ENCODE results near the gene ZBTB45.

Gene ZBTB45

DNA sequence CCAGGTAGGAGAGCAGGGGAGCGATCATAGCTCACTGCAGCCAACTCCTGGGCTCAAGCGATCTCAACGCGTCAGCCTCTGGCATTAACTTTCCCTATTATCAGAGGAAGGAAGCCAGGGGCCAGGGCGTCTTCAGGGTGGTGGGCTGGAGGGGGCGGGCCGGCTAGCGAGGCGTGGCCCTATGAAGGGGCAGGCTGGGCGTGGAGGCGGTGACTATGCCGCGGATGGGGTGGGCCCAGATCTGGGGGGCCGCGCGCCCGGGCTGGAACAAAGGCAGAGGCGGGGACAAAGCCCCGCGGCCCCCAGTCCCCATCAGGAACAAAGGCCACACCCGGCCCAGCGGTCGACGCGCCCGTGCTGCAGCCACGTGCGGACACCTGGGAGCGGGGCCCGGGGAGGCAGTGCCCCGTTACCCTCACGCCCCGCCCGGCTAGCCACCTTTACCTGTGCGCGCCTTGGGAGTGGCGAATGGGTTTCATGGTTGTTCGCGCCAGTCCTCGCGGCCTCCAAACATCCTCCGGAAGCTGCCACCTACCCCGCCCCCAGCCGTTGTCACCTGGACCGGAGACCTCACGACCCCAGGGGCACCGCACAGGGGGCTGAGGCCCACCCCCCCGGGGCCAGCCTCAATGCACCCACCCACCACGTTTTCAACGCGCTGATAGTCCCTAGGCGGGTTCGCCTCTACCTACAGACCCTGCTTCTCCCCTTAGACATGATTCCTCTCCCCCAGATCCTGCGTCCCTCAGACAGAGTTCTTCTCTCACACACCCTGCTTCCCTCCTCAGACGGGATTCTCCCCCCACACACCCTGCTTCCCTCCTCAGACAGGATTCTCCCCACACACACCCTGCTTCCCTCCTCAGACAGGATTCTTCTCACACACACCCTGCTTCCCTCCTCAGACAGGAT is 18.9 kb upstream of the ZBTB45 start:
- DNase-seq (ENCODE audit: low read depth in 2 of 2): no peak

DNA sequence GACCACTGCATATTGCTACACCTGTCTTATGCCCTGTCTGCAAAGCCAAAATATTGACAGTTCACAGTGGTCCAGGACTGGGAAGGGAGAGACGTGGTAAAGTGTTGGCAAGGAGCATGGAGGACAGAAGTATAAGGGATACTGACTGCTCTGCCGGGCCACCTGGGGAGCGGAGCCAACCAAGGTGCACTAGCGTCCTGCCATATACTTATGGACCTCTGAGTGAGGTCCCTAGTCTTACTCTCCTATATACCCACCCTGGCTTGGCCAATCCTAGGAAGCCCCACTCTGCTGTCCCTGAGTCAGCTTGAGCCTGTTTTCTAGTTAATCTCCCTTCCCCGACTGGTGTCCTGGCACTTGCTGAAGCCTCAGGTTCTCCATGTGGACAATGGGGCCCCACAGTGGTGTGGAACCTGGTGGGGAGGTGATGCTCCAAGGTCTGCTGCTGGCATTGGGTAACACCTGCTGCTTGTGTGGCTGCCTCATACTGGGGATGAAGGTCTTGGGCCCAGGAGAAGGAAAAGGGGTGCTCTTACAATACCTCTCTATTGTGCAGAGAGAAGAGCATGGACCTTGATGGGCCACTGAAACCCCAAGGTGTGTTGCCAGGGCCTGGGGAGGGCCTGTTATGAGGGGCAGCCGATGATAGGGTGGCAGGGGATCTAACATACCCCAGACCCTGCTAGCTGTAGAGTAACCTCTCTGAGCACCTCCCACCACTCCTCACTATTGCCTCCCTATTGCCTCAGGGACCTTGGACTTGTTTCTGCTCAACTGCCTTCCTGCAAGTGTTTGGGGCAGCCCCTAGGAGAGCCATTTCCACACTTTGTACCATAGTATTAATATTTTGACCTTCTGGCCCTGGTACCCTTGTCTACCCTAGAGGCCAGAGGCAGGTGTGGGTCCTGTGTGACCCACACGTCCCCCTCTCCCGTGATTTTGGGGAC is 17.5 kb upstream of the ZBTB45 start:
- DNase-seq (ENCODE audit: low read depth in 2 of 2): no peak

DNA sequence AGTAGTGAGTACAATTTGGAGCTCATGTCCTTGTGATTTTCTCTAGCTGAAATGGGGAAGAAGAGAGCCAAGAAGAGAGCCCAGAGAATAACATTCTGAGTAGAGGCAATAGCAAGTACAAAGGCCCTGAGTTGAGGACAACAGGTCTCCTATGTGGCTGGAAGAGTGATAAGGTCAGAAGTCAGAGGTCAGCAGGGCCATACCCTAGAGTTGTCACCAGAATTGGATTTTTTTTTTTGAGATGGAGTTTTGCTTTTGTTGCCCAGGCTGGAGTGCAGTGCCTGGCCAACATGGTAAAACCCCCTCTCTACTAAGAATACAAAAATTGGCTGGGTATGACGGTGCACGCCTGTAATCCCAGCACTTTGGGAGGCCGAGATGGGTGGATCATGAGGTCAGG is 16.2 kb upstream of the ZBTB45 start:
- no peak for DNase-seq (ENCODE audit: low read depth in 2 of 2)

GRCh38 chr19:58531034-58531840 is 11.6 kb upstream of the ZBTB45 start:
- DNase-seq (ENCODE audit: low read depth in 2 of 2): no peak

GRCh38 chr19:58529405-58529804 is 9.8 kb upstream of the ZBTB45 start:
- DNase-seq (ENCODE audit: low read depth in 2 of 2): no peak

DNA sequence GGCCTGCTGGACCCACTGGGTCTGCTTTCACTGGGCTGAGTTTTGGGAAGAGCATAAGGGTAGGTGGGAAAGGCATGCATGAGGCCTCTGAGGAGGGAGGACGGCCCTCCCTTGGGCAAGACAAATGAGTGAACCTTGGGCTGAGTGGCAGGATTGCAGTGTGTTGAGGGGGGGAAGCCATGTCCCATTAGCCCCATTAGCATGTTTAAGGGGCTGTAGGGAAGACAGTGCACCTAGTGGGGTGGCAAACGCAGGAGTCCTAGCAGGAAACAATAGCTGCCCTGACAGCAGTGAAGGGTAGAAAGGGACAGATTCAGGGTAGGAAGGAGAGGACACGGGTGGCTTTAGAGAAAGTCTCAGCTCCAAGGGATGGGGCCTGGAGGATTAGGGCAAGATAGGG is 3.1 kb upstream of the ZBTB45 start:
- no peak for DNase-seq (ENCODE audit: low read depth in 2 of 2)

- no peak for DNase-seq (ENCODE audit: low read depth in 2 of 2)
Measured at GRCh38 chr19:58521651-58522050, 2.0 kb upstream of the ZBTB45 start.

GRCh38 chr19:58520257-58520599 is 618 bp upstream of the ZBTB45 start:
- DNase-seq (ENCODE audit: low read depth in 2 of 2): no peak

DNA sequence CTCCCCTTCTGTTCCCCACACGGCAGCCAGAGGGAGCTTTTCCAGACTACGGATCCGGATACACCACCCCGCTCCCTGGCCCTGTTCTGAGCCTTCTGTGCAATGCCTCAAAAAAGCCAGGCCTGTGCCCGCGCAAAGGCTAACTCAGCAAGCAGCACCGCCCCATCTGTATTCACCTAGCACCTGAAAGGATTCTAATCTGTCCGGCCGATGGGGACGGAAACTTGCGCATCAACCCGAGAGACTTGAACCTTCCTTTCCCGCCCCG is 589 bp downstream of the ZBTB45 start:
- peak; percentile 42 to 54 for DNase-seq (ENCODE audit: low read depth in 2 of 2)

DNA sequence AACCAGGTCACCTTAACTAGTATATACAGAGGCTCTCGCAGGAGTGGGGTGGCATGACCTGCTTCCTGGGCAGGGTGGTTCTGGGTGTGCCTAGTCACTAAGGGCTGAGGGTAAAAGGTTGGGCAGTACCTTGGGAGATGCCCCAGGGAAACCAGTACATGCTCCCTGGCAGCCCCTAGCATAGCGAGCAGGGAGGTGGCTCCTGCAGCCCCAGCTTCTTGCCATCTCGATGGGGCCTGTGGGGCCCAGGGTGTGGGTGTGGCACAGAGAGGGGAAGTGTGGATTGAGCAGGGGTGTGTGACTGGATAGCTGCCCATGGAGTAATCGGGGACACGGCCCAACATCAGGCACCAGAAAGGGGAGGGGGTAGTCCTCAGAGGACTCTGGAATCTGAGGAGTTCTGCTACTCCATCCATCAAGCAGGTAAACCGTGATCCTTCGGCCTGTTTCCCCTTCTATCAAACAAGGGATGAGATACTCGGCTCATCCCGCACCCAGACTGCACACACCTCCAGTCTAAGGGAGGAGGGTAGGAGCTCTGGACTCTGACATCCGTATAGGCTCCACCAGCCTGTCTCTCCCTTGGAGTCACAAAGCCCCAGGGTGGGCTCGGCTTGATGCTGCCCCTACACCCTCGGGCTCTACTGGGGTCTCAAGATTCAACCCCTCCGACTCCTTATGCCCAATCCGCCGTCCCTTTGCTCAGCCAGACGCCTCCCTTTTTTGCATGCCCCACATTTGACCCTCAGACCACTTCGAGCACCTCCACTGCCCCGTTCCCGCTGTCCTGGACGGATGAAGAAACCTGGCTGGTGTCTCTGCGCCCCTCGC is 1.1 kb downstream of the ZBTB45 start:
- DNase-seq (ENCODE audit: low read depth in 2 of 2): no peak

DNA sequence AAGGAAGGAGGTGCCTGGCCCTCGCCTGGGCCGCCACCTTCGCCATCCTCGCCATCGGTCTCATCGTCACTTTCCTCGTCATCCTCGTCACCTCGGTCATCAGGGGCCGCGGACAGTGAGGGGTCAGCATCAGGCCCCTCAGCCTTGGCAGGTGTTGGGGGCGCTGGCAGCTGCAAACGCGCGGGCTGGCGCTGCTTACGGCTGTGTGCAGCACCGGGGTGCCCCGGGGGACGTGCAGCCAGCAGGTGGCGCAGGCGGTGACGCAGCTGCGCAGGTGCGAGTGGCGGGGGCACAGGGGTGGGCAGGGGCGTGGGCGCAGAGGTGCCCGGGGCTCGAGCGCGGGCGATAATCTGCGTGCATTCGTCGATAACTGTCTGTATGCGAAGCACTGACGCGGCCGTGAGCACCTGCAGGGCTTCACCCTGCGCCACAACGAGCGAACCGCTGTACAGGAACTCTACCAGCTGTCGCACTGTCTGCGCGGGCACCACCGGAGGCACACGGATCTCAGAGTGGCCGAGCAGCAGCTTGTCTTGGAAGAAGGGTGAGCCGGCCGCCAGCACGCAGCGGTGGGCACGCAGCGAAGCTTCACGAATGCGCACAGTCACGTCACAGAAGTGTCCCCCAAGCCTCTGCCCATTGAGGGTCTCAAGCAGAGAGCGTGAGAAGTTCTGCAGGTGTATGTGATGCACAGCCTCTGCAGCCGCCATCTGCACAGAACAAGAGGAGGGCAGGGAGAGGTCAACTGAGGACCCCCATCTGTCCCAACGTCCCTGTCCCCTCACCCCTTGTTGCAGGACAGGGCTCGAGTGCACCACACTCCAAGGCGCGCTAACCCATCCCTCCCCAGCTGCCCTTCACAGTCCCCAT is 2.4 kb downstream of the ZBTB45 start:
- no peak for DNase-seq (ENCODE audit: low read depth in 2 of 2)

DNA sequence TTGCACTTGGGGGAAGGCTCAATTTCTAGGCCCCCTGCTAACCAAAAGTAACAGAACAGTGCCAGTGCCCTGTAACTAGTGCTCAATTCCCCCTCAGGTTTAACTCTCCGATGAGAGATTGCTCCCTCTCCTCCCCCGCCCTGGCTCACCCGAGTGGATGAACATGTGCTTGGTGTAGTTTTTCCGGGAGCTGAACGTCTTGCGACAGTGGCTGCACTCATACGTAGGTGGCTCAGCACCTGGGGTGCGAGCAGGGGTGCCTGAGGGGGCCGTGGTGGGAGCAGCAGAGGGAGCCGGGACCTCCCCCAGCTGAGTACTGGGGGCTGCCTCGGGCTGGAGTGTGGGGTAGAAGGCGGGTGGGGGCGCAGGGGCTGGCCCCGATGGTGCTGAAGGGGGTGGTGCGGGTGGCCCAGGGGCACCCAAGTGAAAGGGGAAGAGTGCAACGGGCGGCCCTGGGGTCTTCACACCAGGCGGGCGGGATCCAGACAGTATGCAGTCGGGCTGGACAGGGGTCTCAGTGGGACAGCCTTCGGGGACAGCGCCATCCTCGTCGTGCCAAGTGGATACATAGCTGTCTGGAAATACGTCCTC is 3.3 kb downstream of the ZBTB45 start:
- DNase-seq (ENCODE audit: low read depth in 2 of 2): no peak

DNA sequence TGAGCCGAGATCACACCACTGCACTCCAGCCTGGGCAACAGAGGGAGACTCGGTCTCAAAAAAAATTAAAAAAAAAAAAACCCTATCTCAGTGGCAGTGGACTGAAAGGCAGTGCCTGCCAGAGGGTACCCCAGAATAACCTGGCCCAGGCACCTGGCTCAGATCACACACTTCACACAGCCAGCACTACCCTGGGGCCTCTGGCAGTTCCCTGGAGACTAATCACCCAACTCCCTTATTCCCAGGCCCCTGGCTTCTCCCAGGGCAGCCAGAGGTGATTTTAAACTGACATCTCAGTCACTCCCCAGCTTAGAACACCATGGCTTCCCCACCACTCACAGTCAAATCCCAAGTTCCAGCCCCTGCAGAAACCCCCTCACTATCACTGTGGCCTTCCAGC is 4.4 kb downstream of the ZBTB45 start:
- no peak for DNase-seq (ENCODE audit: low read depth in 2 of 2)

DNA sequence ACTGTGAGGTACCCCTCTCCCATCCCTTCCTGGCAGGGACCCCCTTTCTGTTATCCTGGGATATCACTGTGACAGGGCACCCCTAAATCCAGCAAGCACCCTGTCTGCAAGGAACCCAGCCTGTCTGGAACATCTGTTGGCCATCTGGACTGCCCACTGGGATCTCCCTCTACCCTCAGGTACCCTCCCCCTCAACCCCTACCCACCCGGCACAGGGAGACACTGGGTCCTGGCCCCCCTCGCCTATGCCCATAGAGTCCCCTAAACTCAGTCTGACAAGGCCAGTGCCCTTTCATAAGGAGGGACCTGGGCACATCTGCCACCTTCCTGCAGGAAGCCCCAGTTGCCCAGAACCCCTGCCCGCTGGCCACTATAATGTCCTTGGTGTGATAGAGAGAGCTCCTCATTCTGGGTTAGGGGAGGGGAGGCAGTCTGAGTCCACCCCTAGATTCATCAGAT is 5.0 kb downstream of the ZBTB45 start:
- no peak for DNase-seq (ENCODE audit: low read depth in 2 of 2)

DNA sequence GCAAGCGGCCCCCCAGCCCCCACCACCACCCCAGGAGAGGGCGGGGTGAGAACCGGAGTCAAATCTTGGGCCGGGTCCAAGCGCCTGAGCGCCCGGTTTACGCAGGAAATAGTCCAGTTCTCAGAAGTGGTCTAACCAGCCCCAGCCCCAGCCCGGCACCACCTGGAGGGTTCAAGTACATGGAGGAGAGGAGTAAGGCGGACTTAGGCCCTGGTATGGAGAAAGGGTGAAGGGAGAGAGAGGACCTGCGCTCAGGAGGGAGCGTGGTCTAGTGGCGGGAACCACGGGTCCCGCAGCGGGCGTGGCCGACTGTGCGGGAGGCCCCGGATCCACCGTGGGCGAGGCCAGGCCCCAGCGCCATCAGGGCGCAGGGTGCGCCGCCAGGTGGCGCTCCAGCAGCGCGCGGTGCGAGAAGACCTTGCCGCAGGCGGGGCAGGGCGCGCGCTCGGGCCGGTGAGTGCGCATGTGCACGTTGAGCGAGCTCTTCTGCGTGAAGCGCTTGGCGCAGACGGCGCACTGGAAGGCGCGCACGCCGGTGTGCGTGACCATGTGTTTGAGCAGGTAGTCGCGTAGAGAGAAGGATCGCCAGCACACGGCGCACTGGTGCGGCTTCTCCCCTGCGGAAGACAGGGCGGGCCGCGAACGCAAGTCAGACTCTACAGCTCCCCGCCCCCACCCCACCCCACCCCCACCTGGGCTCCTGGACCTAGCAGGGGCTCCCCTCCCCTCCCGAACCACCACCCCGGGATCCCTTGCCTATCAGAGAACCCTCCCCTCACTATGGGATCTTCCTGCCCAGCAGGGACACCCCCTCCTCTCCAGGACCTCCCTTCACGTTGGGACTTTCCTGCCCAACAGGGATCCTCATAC is 5.7 kb downstream of the ZBTB45 start:
- DNase-seq (ENCODE audit: low read depth in 2 of 2): peak; percentile 67

DNA sequence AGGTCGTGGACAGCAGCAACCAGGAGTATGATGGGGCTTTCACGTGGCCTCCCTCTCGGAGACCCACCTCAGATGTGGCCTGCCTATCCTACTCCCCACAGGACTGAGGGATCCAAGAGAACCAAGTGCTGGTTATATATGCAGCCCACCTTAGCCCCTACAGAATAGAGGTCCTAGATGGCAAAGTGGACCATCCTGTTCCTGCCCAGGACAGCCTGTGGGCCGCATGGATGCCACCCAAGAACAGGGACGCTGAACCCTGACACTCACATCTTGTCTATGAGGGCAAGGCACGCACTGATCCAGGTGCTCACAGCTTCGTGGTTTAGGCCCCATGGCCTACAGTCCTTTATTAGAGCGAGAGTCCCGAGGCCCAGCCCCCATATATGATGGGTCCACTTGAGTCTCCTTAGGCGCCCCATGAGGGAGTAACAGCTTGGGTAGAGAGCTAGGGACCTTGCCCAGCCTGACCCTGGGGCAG is 6.4 kb downstream of the ZBTB45 start:
- DNase-seq (ENCODE audit: low read depth in 2 of 2): no peak

DNA sequence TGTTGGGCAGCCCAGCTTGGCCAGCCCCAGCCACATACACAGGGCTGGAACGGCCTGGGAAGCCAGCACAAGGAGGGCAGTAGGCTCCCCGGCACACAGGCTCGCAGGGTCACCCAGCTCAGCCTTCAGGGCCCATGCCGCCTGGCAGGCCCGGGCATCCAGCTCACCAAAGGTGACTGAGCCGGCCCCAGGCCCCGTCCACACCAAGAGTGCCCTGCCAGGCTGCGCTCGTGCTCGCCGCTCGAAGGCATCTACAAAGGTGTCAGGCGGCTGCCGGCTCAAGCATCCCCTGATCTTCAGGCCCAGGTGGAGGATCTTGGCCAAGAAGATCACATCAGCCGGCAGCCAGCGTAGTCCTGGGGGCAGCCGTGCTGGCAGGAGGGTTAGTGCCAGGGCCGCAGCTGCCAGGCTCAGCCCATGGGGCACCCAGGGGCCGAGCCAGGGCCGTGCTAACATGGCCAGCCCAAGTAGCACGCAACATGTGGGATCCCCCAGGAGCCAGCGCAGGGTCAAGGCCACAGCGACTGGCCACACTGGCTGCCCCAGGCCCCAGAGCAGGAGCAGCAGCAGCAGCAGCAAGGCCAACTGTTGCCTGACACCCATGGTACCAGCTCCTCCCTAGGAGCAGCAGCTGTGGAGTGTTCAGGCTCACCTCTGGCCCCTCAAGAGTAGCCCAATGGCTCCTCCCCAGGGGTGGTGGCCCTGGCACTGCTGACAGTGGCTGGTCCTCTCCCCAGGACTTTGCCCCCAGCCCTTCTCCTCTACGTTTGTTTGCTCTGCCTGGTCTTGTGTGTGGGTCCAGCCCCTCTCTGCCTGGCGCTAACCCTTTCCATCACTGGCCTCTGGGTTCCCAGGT is 8.0 kb downstream of the ZBTB45 start, which contains the start of gene SLC27A5:
TSS of gene SLC27A5 (minus strand) at position 640 of the 856 bp plus-strand sequence. CDS start at position 603, 37 bp downstream.
- no peak for DNase-seq (ENCODE audit: low read depth in 2 of 2)
